HFF-Myc (cell line): ENCODE measurements around the gene OSR1.

ENCODE experiments used
- DNase-seq: peaks from one replicate; pipeline ENCODE4 v3.0.0-alpha.2; 2011; ENCODE audit warnings: low read depth; ENCODE audit errors: extremely low read depth
- H3K4me3 ChIP-seq: replicated peaks from 2 replicates; pipeline ENCODE4 v1.5.1; 2011; ENCODE audit warnings: low read depth, mild to moderate bottlenecking, control low read depth, low read length
- TF ChIP-seq, protein P1 (sequence below): IDR thresholded peaks from 2 replicates; pipeline ENCODE4 v1.5.1; 2012; ENCODE audit warnings: mild to moderate bottlenecking, low read depth, low read length, control low read depth; ENCODE audit errors: missing control alignments

Gene OSR1

GRCh38 chr2:19349911-19350677 lies 8.3 kb downstream of the OSR1 start:
- TF ChIP-seq, protein P1, sequence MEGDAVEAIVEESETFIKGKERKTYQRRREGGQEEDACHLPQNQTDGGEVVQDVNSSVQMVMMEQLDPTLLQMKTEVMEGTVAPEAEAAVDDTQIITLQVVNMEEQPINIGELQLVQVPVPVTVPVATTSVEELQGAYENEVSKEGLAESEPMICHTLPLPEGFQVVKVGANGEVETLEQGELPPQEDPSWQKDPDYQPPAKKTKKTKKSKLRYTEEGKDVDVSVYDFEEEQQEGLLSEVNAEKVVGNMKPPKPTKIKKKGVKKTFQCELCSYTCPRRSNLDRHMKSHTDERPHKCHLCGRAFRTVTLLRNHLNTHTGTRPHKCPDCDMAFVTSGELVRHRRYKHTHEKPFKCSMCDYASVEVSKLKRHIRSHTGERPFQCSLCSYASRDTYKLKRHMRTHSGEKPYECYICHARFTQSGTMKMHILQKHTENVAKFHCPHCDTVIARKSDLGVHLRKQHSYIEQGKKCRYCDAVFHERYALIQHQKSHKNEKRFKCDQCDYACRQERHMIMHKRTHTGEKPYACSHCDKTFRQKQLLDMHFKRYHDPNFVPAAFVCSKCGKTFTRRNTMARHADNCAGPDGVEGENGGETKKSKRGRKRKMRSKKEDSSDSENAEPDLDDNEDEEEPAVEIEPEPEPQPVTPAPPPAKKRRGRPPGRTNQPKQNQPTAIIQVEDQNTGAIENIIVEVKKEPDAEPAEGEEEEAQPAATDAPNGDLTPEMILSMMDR = peak; percentile 53
- DNase-seq = no peak
- H3K4me3 ChIP-seq = no peak overlapping the region

GRCh38 chr2:19348692-19349091 lies 9.7 kb downstream of the OSR1 start:
- TF ChIP-seq, protein P1 = no peak
- H3K4me3 ChIP-seq = peak overlapping the region; percentile 71
- DNase-seq = no peak

DNA sequence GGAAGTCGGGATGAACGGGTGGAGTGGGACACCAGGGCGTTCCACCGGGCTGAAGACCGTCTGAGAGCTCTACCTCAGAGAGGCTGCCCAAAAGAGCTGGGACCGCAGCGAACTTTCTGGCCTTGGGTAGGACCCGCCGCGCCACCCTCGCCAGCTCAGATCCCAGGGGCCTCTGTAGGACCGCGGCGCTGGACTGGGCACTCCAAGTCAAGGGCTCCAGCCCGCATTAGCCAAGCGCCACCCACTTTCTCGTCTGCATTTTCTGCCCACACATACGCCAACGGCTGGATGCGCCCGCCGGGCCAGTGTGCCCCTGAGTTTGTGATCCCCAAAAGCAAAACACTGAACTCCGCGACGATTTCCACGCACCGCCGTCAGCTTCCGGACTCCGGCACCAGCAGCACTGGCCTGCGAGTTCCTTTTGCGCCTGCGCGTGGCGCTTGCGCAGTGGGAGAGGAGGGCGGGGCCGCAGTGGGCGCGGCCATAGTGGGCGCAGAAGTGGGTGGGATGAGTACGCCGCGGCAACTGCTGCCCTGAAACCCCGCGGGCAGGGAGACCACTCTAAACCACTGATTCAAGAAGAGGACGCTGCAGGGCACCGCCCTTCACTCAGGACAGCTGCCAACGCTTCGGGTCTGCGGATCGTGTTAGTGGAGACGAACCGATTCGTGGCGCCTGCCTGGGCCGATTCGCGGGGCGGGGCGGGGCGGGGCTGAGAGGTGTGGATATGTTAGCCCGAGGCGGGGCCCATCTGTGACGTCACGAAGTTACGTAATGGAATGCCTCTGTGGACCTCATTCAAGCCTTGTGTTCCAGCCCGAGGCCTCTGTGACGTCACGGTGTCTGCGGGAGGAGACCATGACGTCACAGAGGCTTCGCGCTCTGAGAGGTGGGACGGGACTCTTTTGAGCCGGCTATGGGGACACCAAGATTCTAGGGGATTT lies 10.5 kb downstream of the OSR1 start:
- TF ChIP-seq, protein P1 = no peak
- H3K4me3 ChIP-seq = peak overlapping the region; percentile 71
- peak; percentile 91 for DNase-seq

GRCh38 chr2:19346983-19347618 lies 11.3 kb downstream of the OSR1 start:
- peak overlapping the region; percentile 71 for H3K4me3 ChIP-seq
- DNase-seq = no peak
- TF ChIP-seq, protein P1 = no peak

DNA sequence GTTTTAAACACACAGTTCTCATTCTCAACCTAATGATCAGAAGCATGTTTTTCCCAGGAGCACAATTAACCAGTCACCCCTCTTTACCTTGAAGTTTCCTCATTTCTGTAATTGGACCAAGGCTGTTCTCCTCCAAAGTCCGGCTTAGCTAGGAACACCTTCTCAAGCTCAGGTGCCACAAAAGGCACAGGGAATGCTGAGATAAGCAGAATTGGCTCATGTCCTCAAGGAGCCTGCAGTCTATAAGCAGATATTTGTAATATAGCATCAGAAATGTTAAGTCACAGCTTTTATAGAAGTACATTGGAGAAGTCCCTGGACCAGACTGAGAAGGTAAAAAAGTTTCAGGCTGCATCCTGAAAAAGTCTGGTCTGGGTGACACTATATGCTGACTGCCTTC lies 20.7 kb downstream of the OSR1 start:
- DNase-seq = no peak

GRCh38 chr2:19337202-19337601 lies 21.2 kb downstream of the OSR1 start:
- DNase-seq = no peak
- H3K4me3 ChIP-seq = no peak overlapping the region
- TF ChIP-seq, protein P1 = no peak

More for the DNA sequence above, 20.7 kb downstream of the OSR1 start:
- no peak overlapping the region for H3K4me3 ChIP-seq
- TF ChIP-seq, protein P1 = no peak
